HepG2 (cell line): ENCODE results near the gene LRRC15. TPM values are rescaled to one million over a fixed set of nuclear protein-coding genes. Genes with fewer than 3 reads are reported as not detected.
A peak's percentile ranks its signal among the peaks of the same experiment; 100 is the strongest.

ENCODE experiments used
- CEBPG ChIP-seq: IDR thresholded peaks from 2 replicates; pipeline ENCODE4 v1.6.1; 2016
- FOSL1 ChIP-seq: sonication (generic); formaldehyde crosslinking; IDR thresholded peaks from 2 replicates; pipeline ENCODE4 v1.9.0; 2021; ENCODE audit warnings: missing genetic modification reagents, borderline replicate concordance
- HNRNPL ChIP-seq: fragments of 200-400 bp; formaldehyde crosslinking; IDR thresholded peaks from 2 replicates; pipeline ENCODE4 v1.6.1; 2017; ENCODE audit warnings: mild to moderate bottlenecking, low read depth, low read length
- LCORL ChIP-seq, 2 experiments: fragments of 450-650 bp in 1 of 2; sonication (generic) in 1 of 2; formaldehyde crosslinking in 1 of 2; IDR thresholded peaks; 2 replicates each; pipeline versions ENCODE4 v1.5.0 to v1.6.1; 2017 to 2020; ENCODE audit warnings: antibody characterized with exemption in 1 of 2, missing genetic modification reagents in 1 of 2
- MXI1 ChIP-seq: IDR thresholded peaks from 3 replicates; pipeline ENCODE4 v1.6.1; 2012; ENCODE audit warnings: low read depth, low read length, inconsistent platforms, borderline replicate concordance
- NR2F1 ChIP-seq, 2 experiments: fragments of 450-650 bp in 1 of 2; formaldehyde crosslinking in 1 of 2; IDR thresholded peaks; 2 replicates each; pipeline versions ENCODE4 v1.5.0 to v1.6.1; 2016 to 2020; ENCODE audit warnings: mild to moderate bottlenecking in 1 of 2, missing compliant biosample characterization in 1 of 2, missing genetic modification reagents in 1 of 2, moderate library complexity in 1 of 2
- POGZ ChIP-seq: sonication (generic); formaldehyde crosslinking; IDR thresholded peaks from 2 replicates; pipeline ENCODE4 v1.4.0; 2020; ENCODE audit warnings: mild to moderate bottlenecking, missing genetic modification reagents
- SP2 ChIP-seq: sonication (generic); formaldehyde crosslinking; IDR thresholded peaks from 2 replicates; pipeline ENCODE4 v1.5.1; 2020; ENCODE audit warnings: mild to moderate bottlenecking, missing genetic modification reagents
- ZNF550 ChIP-seq: sonication (generic); formaldehyde crosslinking; IDR thresholded peaks from 2 replicates; pipeline ENCODE4 v1.4.0; 2020; ENCODE audit warnings: mild to moderate bottlenecking, missing genetic modification reagents, borderline replicate concordance
- polyA plus RNA-seq, 8 experiments: library from polyadenylated mRNA; depleted of rRNA in 3 of 8; stranded (reverse) in 7 of 8; unstranded in 1 of 8; fragments of >200 nt; fragmentation: Illumina TruSeq in 4 of 8; extraction: Trizol in 4 of 8; gene quantifications; 2 replicates each; pipeline versions ENCODE4 v1.2.1 to v1.2.3, GENCODE V29; 2011 to 2016; ENCODE audit warnings: low read depth in 4 of 8, missing spikeins in 1 of 8, mixed read lengths in 1 of 8; ENCODE audit not compliant: insufficient read depth in 1 of 8
- total RNA-seq, 5 experiments: library from RNA; depleted of rRNA; stranded (reverse); fragments of >200 nt; fragmentation: Illumina TruSeq; extraction: Trizol; gene quantifications; 2 replicates each; pipeline ENCODE4 v1.2.3, GENCODE V29; 2016; ENCODE audit warnings: low read depth in 1 of 5
- TF ChIP-seq, protein P1 (sequence below): sonication (generic); formaldehyde crosslinking; IDR thresholded peaks from 2 replicates; pipeline ENCODE4 v1.4.0; 2020; ENCODE audit warnings: mild to moderate bottlenecking, missing genetic modification reagents, borderline replicate concordance
- TF ChIP-seq, protein P2 (sequence below): sonication (generic); formaldehyde crosslinking; IDR thresholded peaks from 2 replicates; pipeline ENCODE4 v1.8.1; 2022; ENCODE audit warnings: low read depth, mild to moderate bottlenecking, missing genetic modification reagents
- TF ChIP-seq, protein P3 (sequence below): IDR thresholded peaks from 2 replicates; pipeline ENCODE4 v1.6.1; 2016; ENCODE audit warnings: low read depth, borderline replicate concordance
- TF ChIP-seq, protein P4 (sequence below), 2 experiments: IDR thresholded peaks; 2 replicates each; pipeline ENCODE4 v1.6.1; 2011 to 2012; ENCODE audit warnings: low read length in 2 of 2, borderline replicate concordance in 1 of 2, low read depth in 1 of 2, mild to moderate bottlenecking in 1 of 2, moderate library complexity in 1 of 2
- TF ChIP-seq, protein P5 (sequence below): sonication (generic); formaldehyde crosslinking; IDR thresholded peaks from 2 replicates; pipeline ENCODE4 v1.9.0; 2021; ENCODE audit warnings: missing genetic modification reagents, borderline replicate concordance

The LRRC15 gene
- total and polyA plus RNA-seq, 2 of the 13 experiments (the other 11 are each of a cell fraction or from before 2014, with no cell fraction given): not detected

DNA sequence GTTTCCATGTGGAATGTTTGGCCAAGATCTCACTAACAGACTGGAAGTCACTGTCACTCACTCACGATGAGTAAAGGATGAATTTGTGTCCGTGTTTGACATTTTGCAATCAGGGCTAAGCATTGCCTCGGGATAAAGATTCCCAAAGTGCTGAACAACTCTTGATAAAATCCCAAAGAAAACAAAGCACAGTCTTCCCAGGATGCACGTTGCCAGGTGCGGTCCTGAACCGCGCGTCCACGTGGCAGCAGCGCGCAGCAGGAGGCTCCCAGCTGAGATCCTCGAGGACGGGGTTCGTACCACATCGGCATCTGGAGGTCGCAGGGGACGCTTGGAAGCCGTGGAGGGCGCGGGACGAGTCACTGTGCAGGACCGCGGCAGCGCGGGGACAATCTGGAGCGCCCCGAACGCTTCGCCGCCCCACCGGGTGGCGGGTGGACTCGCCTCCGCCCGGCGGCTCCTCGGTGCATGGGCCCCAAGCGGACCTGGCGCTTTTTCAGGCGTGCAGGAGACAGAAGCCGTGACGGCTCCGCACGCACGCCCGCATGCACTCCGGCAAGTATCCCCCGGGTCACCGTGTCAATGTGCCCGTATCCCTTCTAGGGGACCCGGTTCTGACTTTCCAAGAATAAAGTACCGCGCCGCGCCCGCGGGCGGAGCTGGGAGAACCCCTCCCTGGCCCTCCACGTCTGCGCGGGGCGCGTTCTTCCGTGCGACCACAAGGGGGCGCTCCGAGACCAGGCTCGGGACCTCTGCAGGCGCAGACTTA lies 36.1 kb downstream of the LRRC15 start (continued):
- TF ChIP-seq, protein P1, sequence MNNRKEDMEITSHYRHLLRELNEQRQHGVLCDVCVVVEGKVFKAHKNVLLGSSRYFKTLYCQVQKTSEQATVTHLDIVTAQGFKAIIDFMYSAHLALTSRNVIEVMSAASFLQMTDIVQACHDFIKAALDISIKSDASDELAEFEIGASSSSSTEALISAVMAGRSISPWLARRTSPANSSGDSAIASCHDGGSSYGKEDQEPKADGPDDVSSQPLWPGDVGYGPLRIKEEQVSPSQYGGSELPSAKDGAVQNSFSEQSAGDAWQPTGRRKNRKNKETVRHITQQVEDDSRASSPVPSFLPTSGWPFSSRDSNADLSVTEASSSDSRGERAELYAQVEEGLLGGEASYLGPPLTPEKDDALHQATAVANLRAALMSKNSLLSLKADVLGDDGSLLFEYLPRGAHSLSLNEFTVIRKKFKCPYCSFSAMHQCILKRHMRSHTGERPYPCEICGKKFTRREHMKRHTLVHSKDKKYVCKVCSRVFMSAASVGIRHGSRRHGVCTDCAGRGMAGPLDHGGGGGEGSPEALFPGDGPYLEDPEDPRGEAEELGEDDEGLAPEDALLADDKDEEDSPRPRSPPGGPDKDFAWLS (CRISPR knock-in tag): no peak
- TF ChIP-seq SP2 (CRISPR knock-in tag): no peak
- TF ChIP-seq CEBPG (CRISPR knock-in tag): peak; percentile 67
- peak; percentile 52; the same call in 1 of the 2 replicates for TF ChIP-seq HNRNPL
- TF ChIP-seq LCORL (IDR thresholded peaks at IDR 0.05): no peak
- TF ChIP-seq LCORL (CRISPR knock-in tag; IDR thresholded peaks at IDR 0.05): peak; percentile 51; the same call in 1 of the 2 replicates
- TF ChIP-seq, protein P2, sequence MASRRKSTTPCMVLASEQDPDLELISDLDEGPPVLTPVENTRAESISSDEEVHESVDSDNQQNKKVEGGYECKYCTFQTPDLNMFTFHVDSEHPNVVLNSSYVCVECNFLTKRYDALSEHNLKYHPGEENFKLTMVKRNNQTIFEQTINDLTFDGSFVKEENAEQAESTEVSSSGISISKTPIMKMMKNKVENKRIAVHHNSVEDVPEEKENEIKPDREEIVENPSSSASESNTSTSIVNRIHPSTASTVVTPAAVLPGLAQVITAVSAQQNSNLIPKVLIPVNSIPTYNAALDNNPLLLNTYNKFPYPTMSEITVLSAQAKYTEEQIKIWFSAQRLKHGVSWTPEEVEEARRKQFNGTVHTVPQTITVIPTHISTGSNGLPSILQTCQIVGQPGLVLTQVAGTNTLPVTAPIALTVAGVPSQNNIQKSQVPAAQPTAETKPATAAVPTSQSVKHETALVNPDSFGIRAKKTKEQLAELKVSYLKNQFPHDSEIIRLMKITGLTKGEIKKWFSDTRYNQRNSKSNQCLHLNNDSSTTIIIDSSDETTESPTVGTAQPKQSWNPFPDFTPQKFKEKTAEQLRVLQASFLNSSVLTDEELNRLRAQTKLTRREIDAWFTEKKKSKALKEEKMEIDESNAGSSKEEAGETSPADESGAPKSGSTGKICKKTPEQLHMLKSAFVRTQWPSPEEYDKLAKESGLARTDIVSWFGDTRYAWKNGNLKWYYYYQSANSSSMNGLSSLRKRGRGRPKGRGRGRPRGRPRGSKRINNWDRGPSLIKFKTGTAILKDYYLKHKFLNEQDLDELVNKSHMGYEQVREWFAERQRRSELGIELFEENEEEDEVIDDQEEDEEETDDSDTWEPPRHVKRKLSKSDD (CRISPR knock-in tag): peak; percentile 63; the same call in 1 of the 2 replicates
- 0 out of 2 replicates have a peak, but pooled peaks have one; percentile 14 for TF ChIP-seq FOSL1 (CRISPR knock-in tag)
- TF ChIP-seq ZNF550 (CRISPR knock-in tag): peak; percentile 91; the same call in 1 of the 2 replicates
- TF ChIP-seq, protein P3, sequence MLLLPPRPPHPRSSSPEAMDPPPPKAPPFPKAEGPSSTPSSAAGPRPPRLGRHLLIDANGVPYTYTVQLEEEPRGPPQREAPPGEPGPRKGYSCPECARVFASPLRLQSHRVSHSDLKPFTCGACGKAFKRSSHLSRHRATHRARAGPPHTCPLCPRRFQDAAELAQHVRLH (CRISPR knock-in tag): peak; percentile 91
- TF ChIP-seq, protein P4, sequence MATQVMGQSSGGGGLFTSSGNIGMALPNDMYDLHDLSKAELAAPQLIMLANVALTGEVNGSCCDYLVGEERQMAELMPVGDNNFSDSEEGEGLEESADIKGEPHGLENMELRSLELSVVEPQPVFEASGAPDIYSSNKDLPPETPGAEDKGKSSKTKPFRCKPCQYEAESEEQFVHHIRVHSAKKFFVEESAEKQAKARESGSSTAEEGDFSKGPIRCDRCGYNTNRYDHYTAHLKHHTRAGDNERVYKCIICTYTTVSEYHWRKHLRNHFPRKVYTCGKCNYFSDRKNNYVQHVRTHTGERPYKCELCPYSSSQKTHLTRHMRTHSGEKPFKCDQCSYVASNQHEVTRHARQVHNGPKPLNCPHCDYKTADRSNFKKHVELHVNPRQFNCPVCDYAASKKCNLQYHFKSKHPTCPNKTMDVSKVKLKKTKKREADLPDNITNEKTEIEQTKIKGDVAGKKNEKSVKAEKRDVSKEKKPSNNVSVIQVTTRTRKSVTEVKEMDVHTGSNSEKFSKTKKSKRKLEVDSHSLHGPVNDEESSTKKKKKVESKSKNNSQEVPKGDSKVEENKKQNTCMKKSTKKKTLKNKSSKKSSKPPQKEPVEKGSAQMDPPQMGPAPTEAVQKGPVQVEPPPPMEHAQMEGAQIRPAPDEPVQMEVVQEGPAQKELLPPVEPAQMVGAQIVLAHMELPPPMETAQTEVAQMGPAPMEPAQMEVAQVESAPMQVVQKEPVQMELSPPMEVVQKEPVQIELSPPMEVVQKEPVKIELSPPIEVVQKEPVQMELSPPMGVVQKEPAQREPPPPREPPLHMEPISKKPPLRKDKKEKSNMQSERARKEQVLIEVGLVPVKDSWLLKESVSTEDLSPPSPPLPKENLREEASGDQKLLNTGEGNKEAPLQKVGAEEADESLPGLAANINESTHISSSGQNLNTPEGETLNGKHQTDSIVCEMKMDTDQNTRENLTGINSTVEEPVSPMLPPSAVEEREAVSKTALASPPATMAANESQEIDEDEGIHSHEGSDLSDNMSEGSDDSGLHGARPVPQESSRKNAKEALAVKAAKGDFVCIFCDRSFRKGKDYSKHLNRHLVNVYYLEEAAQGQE (IDR thresholded peaks at IDR 0.05; ENCODE audit: borderline replicate concordance in 1 of 2, low read depth in 1 of 2, low read length in 2 of 2): no peak
- TF ChIP-seq, protein P5, sequence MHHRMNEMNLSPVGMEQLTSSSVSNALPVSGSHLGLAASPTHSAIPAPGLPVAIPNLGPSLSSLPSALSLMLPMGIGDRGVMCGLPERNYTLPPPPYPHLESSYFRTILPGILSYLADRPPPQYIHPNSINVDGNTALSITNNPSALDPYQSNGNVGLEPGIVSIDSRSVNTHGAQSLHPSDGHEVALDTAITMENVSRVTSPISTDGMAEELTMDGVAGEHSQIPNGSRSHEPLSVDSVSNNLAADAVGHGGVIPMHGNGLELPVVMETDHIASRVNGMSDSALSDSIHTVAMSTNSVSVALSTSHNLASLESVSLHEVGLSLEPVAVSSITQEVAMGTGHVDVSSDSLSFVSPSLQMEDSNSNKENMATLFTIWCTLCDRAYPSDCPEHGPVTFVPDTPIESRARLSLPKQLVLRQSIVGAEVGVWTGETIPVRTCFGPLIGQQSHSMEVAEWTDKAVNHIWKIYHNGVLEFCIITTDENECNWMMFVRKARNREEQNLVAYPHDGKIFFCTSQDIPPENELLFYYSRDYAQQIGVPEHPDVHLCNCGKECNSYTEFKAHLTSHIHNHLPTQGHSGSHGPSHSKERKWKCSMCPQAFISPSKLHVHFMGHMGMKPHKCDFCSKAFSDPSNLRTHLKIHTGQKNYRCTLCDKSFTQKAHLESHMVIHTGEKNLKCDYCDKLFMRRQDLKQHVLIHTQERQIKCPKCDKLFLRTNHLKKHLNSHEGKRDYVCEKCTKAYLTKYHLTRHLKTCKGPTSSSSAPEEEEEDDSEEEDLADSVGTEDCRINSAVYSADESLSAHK: no peak
- TF ChIP-seq NR2F1 (CRISPR knock-in tag; IDR thresholded peaks at IDR 0.05): no peak; a peak in 1 of 4 replicates
- peak; percentile 33; the same call in 1 of the 2 replicates for TF ChIP-seq POGZ
- peak; percentile 45; the same call in 1 of the 3 replicates for TF ChIP-seq MXI1
